ENCODE results near the gene CYFIP1. TPM values are rescaled to one million over a fixed set of nuclear protein-coding genes. Genes with fewer than 3 reads are reported as not detected.

CYFIP1 gene
- total and polyA plus RNA-seq, 2 of the 13 experiments (the other 11 are each of a cell fraction or from before 2014, with no cell fraction given), result 38.1 to 58.3 TPM

- peak; percentile 74 for TF ChIP-seq PAXIP1 (CRISPR knock-in tag; conservative IDR thresholded peaks at IDR 0.05)
- peak; percentile 50; the same call in 1 of the 2 replicates for TF ChIP-seq TFAP4 (IDR thresholded peaks at IDR 0.05; ENCODE audit: borderline replicate concordance, low read depth)
- no peak for TF ChIP-seq ZNF775 (CRISPR knock-in tag; IDR thresholded peaks at IDR 0.05; ENCODE audit: borderline replicate concordance)
- 0 out of 2 replicates have a peak, but pooled peaks have one; percentile 34 for TF ChIP-seq ZBTB7B (CRISPR knock-in tag; IDR thresholded peaks at IDR 0.05)
- TF ChIP-seq FOSL2 (CRISPR knock-in tag; IDR thresholded peaks at IDR 0.05), result 0 out of 2 replicates have a peak, but pooled peaks have one; percentile 17
- 0 out of 2 replicates have a peak, but pooled peaks have one; percentile 40 for TF ChIP-seq KAT7 (CRISPR knock-in tag; IDR thresholded peaks at IDR 0.05; ENCODE audit: borderline replicate concordance)
- TF ChIP-seq PITX1 (CRISPR knock-in tag; IDR thresholded peaks at IDR 0.05), result 0 out of 2 replicates have a peak, but pooled peaks have one; percentile 34
- TF ChIP-seq ATF7 (IDR thresholded peaks at IDR 0.05), result no peak
- TF ChIP-seq ATF7 (CRISPR knock-in tag; IDR thresholded peaks at IDR 0.05), result no peak
- peak; percentile 27; the same call in 1 of the 2 replicates for TF ChIP-seq ZNF687 (CRISPR knock-in tag; IDR thresholded peaks at IDR 0.05)
- TF ChIP-seq TCF7 (IDR thresholded peaks at IDR 0.05; ENCODE audit: low read depth), result peak; percentile 56; the same call in 1 of the 2 replicates
- TF ChIP-seq EP300 (IDR thresholded peaks at IDR 0.05; ENCODE audit: low read depth in 2 of 2, low read length in 2 of 2), result peak in 1 of 2 experiments; percentile 14; a peak in 1 of 4 replicates
- TF ChIP-seq EP300 (CRISPR knock-in tag; IDR thresholded peaks at IDR 0.05; ENCODE audit: borderline replicate concordance), result no peak
- no peak for TF ChIP-seq ELK4 (CRISPR knock-in tag; IDR thresholded peaks at IDR 0.05; ENCODE audit: borderline replicate concordance)
- no peak for TF ChIP-seq ZNF30 (CRISPR knock-in tag; IDR thresholded peaks at IDR 0.05)
- peak; percentile 36; the same call in 1 of the 2 replicates for TF ChIP-seq FOXA3 (CRISPR knock-in tag; IDR thresholded peaks at IDR 0.05)
- no peak for TF ChIP-seq ZNF781 (CRISPR knock-in tag; IDR thresholded peaks at IDR 0.05; ENCODE audit: borderline replicate concordance, not compliant biosample characterization)
- peak; percentile 42; the same call in 1 of the 2 replicates for TF ChIP-seq GATAD2A (CRISPR knock-in tag; IDR thresholded peaks at IDR 0.05)
- no peak for TF ChIP-seq CCDC6 (CRISPR knock-in tag; IDR thresholded peaks at IDR 0.05)
Observed at GRCh38 chr15:22844421-22845288, 135.5 kb downstream of the CYFIP1 start (continued).
